ENCODE results near the gene NLRP14. TPM values are rescaled to one million over a fixed set of nuclear protein-coding genes. Genes with fewer than 3 reads are reported as not detected.

Gene NLRP14
- total RNA-seq, 2 experiments from 2014 or later: not detected

DNA sequence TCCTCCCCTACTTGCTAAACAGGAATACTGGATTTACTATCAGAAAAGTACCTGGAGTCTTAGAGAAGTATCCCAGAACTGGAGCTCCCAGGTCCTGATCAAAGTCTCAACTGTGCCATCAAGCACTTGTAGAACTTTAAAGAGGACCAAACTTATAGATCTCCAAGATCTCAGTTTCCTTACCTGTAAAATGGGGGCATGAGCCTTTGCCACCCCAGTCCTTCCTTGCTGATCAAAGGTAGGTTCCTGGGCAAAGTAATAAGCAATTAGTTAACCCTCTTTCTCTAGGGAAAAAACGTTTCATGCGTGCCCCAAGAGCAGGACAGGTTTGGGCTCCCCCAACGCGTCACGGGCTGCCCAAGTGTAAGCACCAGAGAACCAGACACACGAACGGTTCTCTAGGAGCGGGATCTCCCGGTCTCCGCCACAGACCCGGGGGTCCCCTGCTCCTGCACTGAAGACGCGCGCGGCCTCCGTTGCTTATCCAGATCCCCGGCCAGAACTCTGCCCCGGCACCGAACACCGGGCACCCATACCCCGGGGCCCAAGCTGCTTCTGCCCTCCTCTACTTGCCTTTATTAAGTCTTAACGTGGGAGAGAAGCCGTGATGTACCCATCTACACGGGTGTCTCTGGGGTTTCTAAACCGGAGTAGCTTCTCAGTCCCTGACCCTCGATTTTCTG lies 638 bp upstream of the NLRP14 start:
- CTCF ChIA-PET: no interaction called here

GRCh38 chr11:7021318-7021717 lies 1.0 kb downstream of the NLRP14 start:
- peaks cover 7% of the 10 kb centered on the region for H3K4me1 Mint-ChIP-seq (ENCODE audit: low read depth)
- peaks cover 26% of the 10 kb centered on the region for H3K27me3 Mint-ChIP-seq (ENCODE audit: low read depth)
- H3K36me3 Mint-ChIP-seq (ENCODE audit: low read depth): no peaks in the 10 kb centered on the region
- no peaks in the 10 kb centered on the region for H3K9me3 Mint-ChIP-seq
- no peak overlapping the region for H3K4me3 Mint-ChIP-seq
- DNase-seq: no peak
- H3K27ac Mint-ChIP-seq: no peak overlapping the region
- intact Hi-C loops (cut with micrococcal nuclease): no loop called here
- CTCF ChIA-PET: no interaction called here

More for the DNA sequence above, 638 bp upstream of the NLRP14 start:
- peak overlapping the region; percentile 47 for H3K4me3 Mint-ChIP-seq
- intact Hi-C loops (cut with micrococcal nuclease): no loop called here
- H3K36me3 Mint-ChIP-seq (ENCODE audit: low read depth): no peaks in the 10 kb centered on the region
- DNase-seq: no peak
- no peak overlapping the region for H3K27ac Mint-ChIP-seq
- H3K27me3 Mint-ChIP-seq (ENCODE audit: low read depth): peaks cover 29% of the 10 kb centered on the region
- H3K4me1 Mint-ChIP-seq (ENCODE audit: low read depth): peaks cover 7% of the 10 kb centered on the region
- H3K9me3 Mint-ChIP-seq: no peaks in the 10 kb centered on the region

GRCh38 chr11:7028141-7028540 lies 7.9 kb downstream of the NLRP14 start:
- CTCF ChIA-PET: no interaction called here
- no peak for DNase-seq
- H3K27me3 Mint-ChIP-seq (ENCODE audit: low read depth): no peaks in the 10 kb centered on the region
- no peaks in the 10 kb centered on the region for H3K36me3 Mint-ChIP-seq (ENCODE audit: low read depth)
- no peak overlapping the region for H3K4me3 Mint-ChIP-seq
- H3K27ac Mint-ChIP-seq: no peak overlapping the region
- intact Hi-C loops (cut with micrococcal nuclease): no loop called here
- no peaks in the 10 kb centered on the region for H3K9me3 Mint-ChIP-seq
- no peaks in the 10 kb centered on the region for H3K4me1 Mint-ChIP-seq (ENCODE audit: low read depth)

DNA sequence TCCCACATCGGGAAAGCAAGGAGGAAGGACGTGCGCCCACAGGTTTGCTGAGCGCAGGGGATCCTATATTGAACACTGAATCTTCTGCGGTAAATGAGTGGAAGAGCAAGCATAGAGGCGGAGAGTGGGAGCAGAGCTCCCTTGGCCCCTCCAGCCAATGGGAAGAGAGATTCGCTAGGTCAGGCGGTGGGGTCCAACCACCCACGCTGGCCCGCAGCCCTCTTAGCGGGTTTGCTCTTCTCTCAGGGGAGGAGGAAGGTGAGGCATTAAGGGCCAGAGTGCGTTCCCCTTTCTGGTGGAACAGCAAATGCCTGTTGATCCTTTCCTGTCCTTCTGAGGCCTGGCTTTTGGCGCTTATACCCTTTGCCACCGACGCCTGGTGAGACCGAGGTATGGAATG lies 10.6 kb downstream of the NLRP14 start:
- Mint-ChIP-seq H3K9me3 (no peaks in the 10 kb centered on the region), H3K4me1 (ENCODE audit: low read depth) (no peaks in the 10 kb centered on the region), H3K27me3 (ENCODE audit: low read depth) (peaks cover 4% of the 10 kb centered on the region), H3K36me3 (ENCODE audit: low read depth) (no peaks in the 10 kb centered on the region), H3K27ac (no peak overlapping the region), H3K4me3 (no peak overlapping the region)
- DNase-seq: no peak
- intact Hi-C loops (cut with micrococcal nuclease): no loop called here
- CTCF ChIA-PET: interaction anchor here (0.7 kb wide), 1 partner anchor 173 kb away, joined by 5 read pairs; no protein-coding TSS in a partner anchor

- intact Hi-C loops (cut with micrococcal nuclease): no loop called here
- peaks cover 4% of the 10 kb centered on the region for H3K27me3 Mint-ChIP-seq (ENCODE audit: low read depth)
Observed at GRCh38 chr11:7031471-7031871, 11.2 kb downstream of the NLRP14 start.

GRCh38 chr11:7032692-7033091 lies 12.4 kb downstream of the NLRP14 start:
- H3K27me3 Mint-ChIP-seq (ENCODE audit: low read depth): peaks cover 4% of the 10 kb centered on the region
- no peaks in the 10 kb centered on the region for H3K36me3 Mint-ChIP-seq (ENCODE audit: low read depth)
- intact Hi-C loops (cut with micrococcal nuclease): no loop called here
- H3K9me3 Mint-ChIP-seq: no peaks in the 10 kb centered on the region
- H3K27ac Mint-ChIP-seq: no peak overlapping the region
- no peak overlapping the region for H3K4me3 Mint-ChIP-seq
- no peaks in the 10 kb centered on the region for H3K4me1 Mint-ChIP-seq (ENCODE audit: low read depth)
- CTCF ChIA-PET: no interaction called here
- DNase-seq: no peak

More at GRCh38 chr11:7031471-7031871, 11.2 kb downstream of the NLRP14 start:
- CTCF ChIA-PET: no interaction called here
- no peak for DNase-seq
- Mint-ChIP-seq H3K9me3 (no peaks in the 10 kb centered on the region), H3K4me1 (ENCODE audit: low read depth) (no peaks in the 10 kb centered on the region), H3K27ac (no peak overlapping the region), H3K36me3 (ENCODE audit: low read depth) (no peaks in the 10 kb centered on the region), H3K4me3 (no peak overlapping the region)

DNA sequence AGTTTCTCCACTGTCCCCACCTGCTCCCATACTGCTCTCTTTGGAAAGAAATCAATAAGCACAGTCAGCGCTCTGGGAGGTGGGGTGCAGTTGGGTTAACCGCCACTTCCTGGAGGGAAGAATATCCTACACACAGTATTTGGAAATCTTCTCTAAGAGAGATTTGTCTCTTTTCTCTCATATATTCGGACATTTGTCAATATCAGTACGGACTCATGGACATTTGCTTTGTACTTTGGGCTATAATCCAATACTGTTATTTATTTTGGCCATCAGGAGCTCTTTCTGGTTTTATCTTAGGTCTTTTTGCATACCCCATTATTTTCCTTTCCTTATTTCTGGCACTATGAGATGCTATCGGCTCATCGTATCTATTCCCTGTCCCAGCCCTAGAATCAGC lies 13.7 kb downstream of the NLRP14 start:
- H3K36me3 Mint-ChIP-seq (ENCODE audit: low read depth): no peaks in the 10 kb centered on the region
- H3K27me3 Mint-ChIP-seq (ENCODE audit: low read depth): peaks cover 4% of the 10 kb centered on the region
- DNase-seq: no peak
- no peak overlapping the region for H3K4me3 Mint-ChIP-seq
- intact Hi-C loops (cut with micrococcal nuclease): no loop called here
- no peaks in the 10 kb centered on the region for H3K4me1 Mint-ChIP-seq (ENCODE audit: low read depth)
- H3K27ac Mint-ChIP-seq: no peak overlapping the region
- no peaks in the 10 kb centered on the region for H3K9me3 Mint-ChIP-seq
- CTCF ChIA-PET: interaction anchor here (0.6 kb wide), 1 partner anchor 428 kb away, joined by 4 read pairs; no protein-coding TSS in a partner anchor

DNA sequence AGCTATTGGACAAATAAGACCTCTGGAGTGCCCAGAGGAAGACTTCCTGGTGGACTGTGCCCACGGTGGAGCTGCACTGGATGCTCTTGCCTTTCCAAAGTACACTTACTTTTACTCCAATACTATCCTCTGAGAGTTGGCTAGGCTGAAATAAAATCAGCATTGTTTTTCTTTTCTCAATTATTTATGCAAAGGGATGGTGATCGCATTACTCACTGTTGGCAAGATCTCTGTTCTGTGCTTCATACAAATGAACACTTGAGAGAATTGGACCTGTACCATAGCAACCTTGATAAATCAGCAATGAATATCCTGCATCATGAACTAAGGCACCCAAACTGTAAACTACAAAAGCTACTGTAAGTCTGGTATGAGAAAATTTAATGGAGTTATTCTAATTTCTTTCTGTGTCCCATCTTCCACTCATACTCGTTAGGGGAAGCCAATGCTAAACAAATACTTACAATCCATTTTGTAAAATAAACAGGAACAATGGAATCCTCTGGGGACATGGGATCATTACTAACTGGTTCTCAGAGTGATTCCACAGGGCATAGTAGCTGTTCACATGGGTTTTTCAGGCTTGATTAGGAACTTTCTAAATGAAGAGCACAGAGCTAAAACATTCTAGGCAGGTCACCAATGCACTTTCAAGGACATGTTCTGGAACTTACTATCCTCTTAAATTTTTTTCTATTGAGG lies 26.3 kb downstream of the NLRP14 start:
- Mint-ChIP-seq H3K4me3 (no peak overlapping the region), H3K27ac (no peak overlapping the region), H3K9me3 (no peaks in the 10 kb centered on the region), H3K27me3 (ENCODE audit: low read depth) (peaks cover 11% of the 10 kb centered on the region), H3K36me3 (ENCODE audit: low read depth) (no peaks in the 10 kb centered on the region), H3K4me1 (ENCODE audit: low read depth) (no peaks in the 10 kb centered on the region)
- intact Hi-C loops (cut with micrococcal nuclease): no loop called here
- CTCF ChIA-PET: no interaction called here
- no peak for DNase-seq

GRCh38 chr11:7050191-7050590 lies 29.9 kb downstream of the NLRP14 start:
- H3K27ac Mint-ChIP-seq: no peak overlapping the region
- DNase-seq: no peak
- intact Hi-C loops (cut with micrococcal nuclease): no loop called here
- peaks cover 11% of the 10 kb centered on the region for H3K27me3 Mint-ChIP-seq (ENCODE audit: low read depth)
- CTCF ChIA-PET: no interaction called here
- no peaks in the 10 kb centered on the region for H3K36me3 Mint-ChIP-seq (ENCODE audit: low read depth)
- H3K9me3 Mint-ChIP-seq: no peaks in the 10 kb centered on the region
- no peak overlapping the region for H3K4me3 Mint-ChIP-seq
- H3K4me1 Mint-ChIP-seq (ENCODE audit: low read depth): no peaks in the 10 kb centered on the region

DNA sequence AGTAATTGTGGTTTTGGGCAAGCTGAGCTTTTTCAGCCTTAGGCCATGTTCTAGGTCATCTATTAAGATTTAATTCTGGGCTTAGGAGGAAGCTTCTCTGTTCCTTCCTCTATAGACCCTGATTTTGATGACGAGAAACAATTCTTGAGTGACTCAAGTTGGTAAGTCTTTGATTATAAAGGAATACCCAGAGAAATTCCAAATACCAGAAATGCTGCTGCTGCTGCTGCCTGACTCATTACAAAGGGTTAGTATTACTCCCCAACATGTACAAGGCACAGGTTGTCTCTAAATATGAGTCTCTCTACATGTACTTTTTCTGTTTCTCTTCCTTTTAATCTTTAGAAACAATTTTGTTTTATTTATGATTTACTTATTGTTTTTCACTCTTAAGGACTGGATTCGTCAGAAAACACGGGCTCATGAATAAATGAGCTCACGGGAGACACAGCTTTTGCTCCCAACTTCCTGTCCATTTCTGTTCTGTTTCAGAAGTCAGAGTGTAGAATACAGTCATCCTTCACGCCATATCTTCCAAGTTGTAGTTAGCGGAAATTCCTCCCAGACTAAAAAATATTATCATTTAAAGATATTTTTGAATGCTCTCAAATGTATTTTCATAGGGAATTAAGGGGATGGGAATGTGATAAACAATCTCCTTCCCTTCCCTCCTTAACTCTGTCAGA lies 36.7 kb downstream of the NLRP14 start:
- H3K36me3 Mint-ChIP-seq (ENCODE audit: low read depth): no peaks in the 10 kb centered on the region
- H3K9me3 Mint-ChIP-seq: no peaks in the 10 kb centered on the region
- no peaks in the 10 kb centered on the region for H3K4me1 Mint-ChIP-seq (ENCODE audit: low read depth)
- H3K4me3 Mint-ChIP-seq: no peak overlapping the region
- H3K27ac Mint-ChIP-seq: no peak overlapping the region
- CTCF ChIA-PET: no interaction called here
- DNase-seq: no peak
- intact Hi-C loops (cut with micrococcal nuclease): no loop called here
- no peaks in the 10 kb centered on the region for H3K27me3 Mint-ChIP-seq (ENCODE audit: low read depth)

DNA sequence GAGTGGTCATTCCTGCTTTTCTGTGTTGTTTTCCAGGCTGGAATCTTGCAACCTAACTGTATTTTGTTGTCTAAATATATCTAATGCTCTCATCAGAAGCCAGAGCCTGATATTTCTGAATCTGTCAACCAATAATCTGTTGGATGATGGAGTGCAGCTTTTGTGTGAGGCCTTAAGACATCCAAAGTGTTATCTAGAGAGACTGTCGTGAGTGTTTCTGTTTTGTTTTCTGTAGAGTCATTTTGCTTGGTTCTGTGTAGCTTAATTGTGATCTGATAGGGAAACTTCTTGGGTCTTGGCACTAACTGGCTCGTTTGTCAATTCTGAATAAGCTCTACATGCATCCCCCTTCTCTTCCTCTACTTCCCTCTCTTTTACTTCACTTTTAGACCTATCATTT lies 37.4 kb downstream of the NLRP14 start:
- DNase-seq: no peak
- Mint-ChIP-seq H3K9me3 (no peaks in the 10 kb centered on the region), H3K4me1 (ENCODE audit: low read depth) (no peaks in the 10 kb centered on the region), H3K4me3 (no peak overlapping the region), H3K36me3 (ENCODE audit: low read depth) (no peaks in the 10 kb centered on the region), H3K27ac (no peak overlapping the region), H3K27me3 (ENCODE audit: low read depth) (peaks cover 2% of the 10 kb centered on the region)
- intact Hi-C loops (cut with micrococcal nuclease): no loop called here
- CTCF ChIA-PET: no interaction called here

- H3K4me1 Mint-ChIP-seq (ENCODE audit: low read depth): no peaks in the 10 kb centered on the region
- no peaks in the 10 kb centered on the region for H3K9me3 Mint-ChIP-seq
- CTCF ChIA-PET: interaction anchor here (0.5 to 0.7 kb wide), 2 partner anchors 9 to 36 kb away, joined by 3 to 4 read pairs; no protein-coding TSS in a partner anchor
- peaks cover 2% of the 10 kb centered on the region for H3K27me3 Mint-ChIP-seq (ENCODE audit: low read depth)
- intact Hi-C loops (cut with micrococcal nuclease): no loop called here
- H3K27ac Mint-ChIP-seq: no peak overlapping the region
- no peaks in the 10 kb centered on the region for H3K36me3 Mint-ChIP-seq (ENCODE audit: low read depth)
- no peak overlapping the region for H3K4me3 Mint-ChIP-seq
- no peak for DNase-seq
Observed at GRCh38 chr11:7060868-7061267, 40.6 kb downstream of the NLRP14 start.
